B cell (primary cell): Measurements from ENCODE around the gene CRP. TPM values are rescaled to one million over a fixed set of nuclear protein-coding genes. Genes with fewer than 3 reads are reported as not detected.
"Not testable (repeated sequence)": the region's sequence is repeated elsewhere in the genome, so short reads cannot be mapped to it uniquely, and the experiment has no call there.

Experiments used
- ATAC-seq: fragments of 200-7000 bp; cut with Tn5 transposase; one replicate; pipeline ENCODE4 v1.10.0; 2021; ENCODE audit warnings: low read depth, mild to moderate bottlenecking, moderate number of reproducible peaks, moderate library complexity
- CTCF ChIA-PET: fragments of 350-600 bp; sonication (Branson Sonifier 250); formaldehyde crosslinking; loops from one replicate; lab custom pipeline; 2021; ENCODE audit warnings: antibody characterized with exemption, inconsistent platforms; lab: Charles Lee
- POLR2A ChIA-PET: fragments of 350-600 bp; sonication (Branson Sonifier 250); formaldehyde crosslinking; loops from one replicate; lab custom pipeline; 2021; ENCODE audit warnings: antibody characterized with exemption; lab: Charles Lee
- DNase-seq: peaks from one replicate; pipeline ENCODE4 v3.0.0; 2013
- H2AFZ ChIP-seq: 2 replicates; pipeline ENCODE4 v1.6.1; 2012; ENCODE audit warnings: mild to moderate bottlenecking, low read depth, low read length; ENCODE audit not compliant: insufficient read depth, poor library complexity, severe bottlenecking
- H3K27ac ChIP-seq, 2 donors: 1 replicate in 1 of 2; 2 replicates in 1 of 2; pipeline ENCODE4 v1.5.1; 2012 to 2013; ENCODE audit warnings: low read length in 2 of 2, mild to moderate bottlenecking in 2 of 2, moderate library complexity in 1 of 2
- H3K27me3 ChIP-seq, 4 experiments: fragments of 200-600 bp in 1 of 4; sonication (generic) in 1 of 4; replicated peaks in 1 of 4; 1 replicate in 2 of 4; 2 replicates in 2 of 4; pipeline versions ENCODE4 v1.6.1 to v1.7.0; 2013 to 2016; ENCODE audit warnings: low read length in 3 of 4, mild to moderate bottlenecking in 2 of 4, mixed read lengths in 1 of 4, moderate library complexity in 1 of 4; ENCODE audit not compliant: insufficient read depth in 4 of 4, control insufficient read depth in 3 of 4; ENCODE audit errors: control extremely low read depth in 1 of 4
- H3K36me3 ChIP-seq, 2 experiments: replicated peaks in 1 of 2; 1 replicate in 1 of 2; 2 replicates in 1 of 2; pipeline versions ENCODE4 v1.6.1 to v1.7.1; 2013; ENCODE audit warnings: low read length in 1 of 2; ENCODE audit not compliant: insufficient read depth in 2 of 2, control insufficient read depth in 1 of 2; ENCODE audit errors: control extremely low read depth in 1 of 2, extremely low read depth in 1 of 2
- H3K4me1 ChIP-seq, 2 donors: fragments of 200-600 bp in 1 of 2; sonication (generic) in 1 of 2; 1 replicate in 1 of 2; 2 replicates in 1 of 2; pipeline versions ENCODE4 v1.5.1 to v1.6.1; 2013 to 2017; ENCODE audit warnings: low read length in 2 of 2; ENCODE audit not compliant: control insufficient read depth in 2 of 2, insufficient read depth in 2 of 2
- H3K4me2 ChIP-seq: replicated peaks from 2 replicates; pipeline ENCODE3; 2012; ENCODE audit warnings: mild to moderate bottlenecking, low read depth, low read length; ENCODE audit not compliant: poor library complexity, severe bottlenecking
- H3K4me3 ChIP-seq, 5 experiments: fragments of 200-600 bp in 1 of 5; sonication (generic) in 1 of 5; 1 replicate in 3 of 5; 2 replicates in 2 of 5; pipeline versions ENCODE4 v1.5.1 to v1.7.0; 2011 to 2016; ENCODE audit warnings: low read length in 4 of 5, mild to moderate bottlenecking in 4 of 5, low read depth in 2 of 5, control low read depth in 1 of 5, moderate library complexity in 1 of 5; ENCODE audit not compliant: insufficient read depth in 1 of 5; ENCODE audit errors: control extremely low read depth in 1 of 5, extremely low read depth in 1 of 5
- H3K79me2 ChIP-seq: fragments of 200-600 bp; sonication (generic); one replicate; pipeline ENCODE4 v1.6.0; 2016; ENCODE audit warnings: low read length; ENCODE audit not compliant: control insufficient read depth, insufficient read depth
- H3K9ac ChIP-seq: fragments of 200-600 bp; sonication (generic); 2 replicates; pipeline ENCODE4 v1.6.1; 2017; ENCODE audit warnings: mild to moderate bottlenecking, low read length, moderate library complexity
- H3K9me3 ChIP-seq, 3 donors: one replicate each; pipeline versions ENCODE4 v1.6.1 to v1.7.1; 2013; ENCODE audit warnings: low read length in 2 of 3; ENCODE audit not compliant: control insufficient read depth in 2 of 3, insufficient read depth in 1 of 3; ENCODE audit errors: control extremely low read depth in 1 of 3
- H4K20me1 ChIP-seq: 2 replicates; pipeline ENCODE4 v1.6.0; 2012; ENCODE audit warnings: mild to moderate bottlenecking, low read length; ENCODE audit not compliant: insufficient read depth, control insufficient read depth, poor library complexity, severe bottlenecking
- H3K27ac Mint-ChIP-seq: one replicate; pipeline ENCODE4 v1.8.0; 2021; ENCODE audit warnings: mixed read lengths
- H3K27me3 Mint-ChIP-seq: one replicate; pipeline ENCODE4 v1.8.0; 2021; ENCODE audit warnings: mixed read lengths
- H3K4me1 Mint-ChIP-seq: one replicate; pipeline ENCODE4 v1.8.0; 2021; ENCODE audit warnings: mixed read lengths
- H3K4me3 Mint-ChIP-seq: one replicate; pipeline ENCODE4 v1.8.0; 2021; ENCODE audit warnings: mixed read lengths
- H3K9me3 Mint-ChIP-seq: one replicate; pipeline ENCODE4 v1.8.0; 2022; ENCODE audit warnings: mixed read lengths; ENCODE audit not compliant: insufficient read depth
- EZH2 ChIP-seq: IDR thresholded peaks from 2 replicates; pipeline ENCODE4 v1.6.1; 2012; ENCODE audit warnings: borderline replicate concordance, low read depth, mild to moderate bottlenecking, moderate library complexity, low read length; ENCODE audit not compliant: insufficient read depth, poor library complexity, severe bottlenecking
- WGBS: methylation state at CpG from one replicate; pipeline ENCODE4 v1.1.5; 2013; ENCODE audit warnings: missing lambda C conversion rate; ENCODE audit not compliant: insufficient coverage; 5-methylcytosine and 5-hydroxymethylcytosine counted together
- intact Hi-C: fragments of 100-400 bp; cut with micrococcal nuclease; formaldehyde crosslinking; loops from one replicate; pipeline ENCODE4 v1.10.0; 2022
- polyA plus RNA-seq: library from polyadenylated mRNA; depleted of rRNA; stranded (reverse); fragments of >200 nt; gene quantifications from 2 replicates; pipeline ENCODE4 v1.2.3, GENCODE V29; 2012
- total RNA-seq, 2 donors: library from RNA; stranded (reverse); fragments of 120-200 nt in 1 of 2; gene quantifications; 1 replicate in 1 of 2; 2 replicates in 1 of 2; pipeline versions ENCODE4 v1.2.3 to v1.2.4, GENCODE V29; 2013 to 2022
- TF ChIP-seq, protein P1 (sequence below): fragments of 200-600 bp; IDR thresholded peaks from one replicate; pipeline ENCODE4 v1.8.0; 2022; ENCODE audit warnings: antibody characterized with exemption, mild to moderate bottlenecking

CRP gene
- total and polyA plus RNA-seq, 2 donors (not counting 1 experiment from before 2014, with no cell fraction given), result not detected

DNA sequence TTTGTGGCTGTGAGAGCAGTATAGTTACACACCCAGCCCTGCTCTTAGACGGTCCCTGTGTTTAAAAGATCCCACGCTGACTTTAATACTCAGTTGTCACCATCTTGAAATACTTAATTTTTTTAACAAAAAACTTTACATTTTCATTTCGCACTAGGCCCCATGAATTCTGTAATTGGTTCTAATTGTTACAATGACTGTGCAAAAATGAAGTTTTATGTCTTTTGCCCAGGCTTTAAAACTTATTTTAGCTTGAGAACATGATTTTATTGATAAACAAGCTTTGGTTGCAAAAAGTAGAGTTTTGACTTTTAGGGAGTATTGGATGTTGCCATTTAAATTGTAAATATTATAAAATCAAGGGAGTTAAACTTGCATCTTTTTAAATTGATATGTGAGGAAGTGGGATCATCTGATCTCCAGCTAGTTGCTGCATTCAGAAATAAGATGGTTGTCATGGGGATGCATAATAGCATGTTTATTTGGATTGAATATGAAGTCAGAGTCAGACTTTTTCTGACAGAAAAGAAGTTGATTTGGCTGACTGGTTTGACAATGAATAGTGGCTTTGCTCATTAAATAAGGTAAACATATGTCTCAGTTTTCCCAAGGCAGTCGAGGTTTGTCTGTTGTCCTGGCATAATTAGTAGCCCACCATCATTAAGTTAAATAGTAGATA is 23.0 kb upstream of the CRP start:
- H3K79me2 ChIP-seq, result no peaks in the 10 kb centered on the region
- no peak overlapping the region for H3K27ac Mint-ChIP-seq
- H3K27ac ChIP-seq, result no peak overlapping the region
- WGBS, result 92% methylated on average over 2 of the region's 4 CpGs
- H3K27me3 Mint-ChIP-seq, result peaks cover 22% of the 10 kb centered on the region
- ATAC-seq, result no peak
- TF ChIP-seq, protein P1, sequence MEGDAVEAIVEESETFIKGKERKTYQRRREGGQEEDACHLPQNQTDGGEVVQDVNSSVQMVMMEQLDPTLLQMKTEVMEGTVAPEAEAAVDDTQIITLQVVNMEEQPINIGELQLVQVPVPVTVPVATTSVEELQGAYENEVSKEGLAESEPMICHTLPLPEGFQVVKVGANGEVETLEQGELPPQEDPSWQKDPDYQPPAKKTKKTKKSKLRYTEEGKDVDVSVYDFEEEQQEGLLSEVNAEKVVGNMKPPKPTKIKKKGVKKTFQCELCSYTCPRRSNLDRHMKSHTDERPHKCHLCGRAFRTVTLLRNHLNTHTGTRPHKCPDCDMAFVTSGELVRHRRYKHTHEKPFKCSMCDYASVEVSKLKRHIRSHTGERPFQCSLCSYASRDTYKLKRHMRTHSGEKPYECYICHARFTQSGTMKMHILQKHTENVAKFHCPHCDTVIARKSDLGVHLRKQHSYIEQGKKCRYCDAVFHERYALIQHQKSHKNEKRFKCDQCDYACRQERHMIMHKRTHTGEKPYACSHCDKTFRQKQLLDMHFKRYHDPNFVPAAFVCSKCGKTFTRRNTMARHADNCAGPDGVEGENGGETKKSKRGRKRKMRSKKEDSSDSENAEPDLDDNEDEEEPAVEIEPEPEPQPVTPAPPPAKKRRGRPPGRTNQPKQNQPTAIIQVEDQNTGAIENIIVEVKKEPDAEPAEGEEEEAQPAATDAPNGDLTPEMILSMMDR, result no peak
- TF ChIP-seq EZH2, result no peak
- H4K20me1 ChIP-seq, result no peaks in the 10 kb centered on the region
- DNase-seq, result no peak
- peaks cover 0 to 2% (median 0%) of the 10 kb centered on the region in 4 experiments for H3K27me3 ChIP-seq
- ChIA-PET POLR2A (no interaction called here), CTCF (no interaction called here)
- peaks cover 7% of the 10 kb centered on the region for H3K9me3 Mint-ChIP-seq
- H3K9ac ChIP-seq, result no peak overlapping the region
- no peaks in the 10 kb centered on the region for H3K4me1 Mint-ChIP-seq
- no peak overlapping the region for H3K4me3 Mint-ChIP-seq
- intact Hi-C loops, result no loop called here
- no peaks in the 10 kb centered on the region for H3K9me3 ChIP-seq
- no peak overlapping the region for H2AFZ ChIP-seq
- no peak overlapping the region for H3K4me2 ChIP-seq
- no peaks in the 10 kb centered on the region for H3K4me1 ChIP-seq
- no peaks in the 10 kb centered on the region for H3K36me3 ChIP-seq
- no peak overlapping the region for H3K4me3 ChIP-seq

- peaks cover 6 to 20% (median 14%) of the 10 kb centered on the region in 3 donors for H3K9me3 ChIP-seq
- peaks cover 33% of the 10 kb centered on the region for H3K27me3 Mint-ChIP-seq
- H3K4me1 Mint-ChIP-seq, H3K27ac ChIP-seq, H3K9me3 Mint-ChIP-seq, H3K27ac Mint-ChIP-seq, H4K20me1 ChIP-seq, CTCF ChIA-PET, H3K4me3 ChIP-seq, ATAC-seq, H3K9ac ChIP-seq, DNase-seq, intact Hi-C loops, H3K79me2 ChIP-seq, H3K4me2 ChIP-seq, POLR2A ChIA-PET, H2AFZ ChIP-seq, H3K36me3 ChIP-seq, H3K4me3 Mint-ChIP-seq, H3K4me1 ChIP-seq, H3K27me3 ChIP-seq: not testable (repeated sequence)
- WGBS, result no CpG with 5 or more reads among the region's 6 CpGs
These were observed 8.8 kb upstream of the CRP start for GRCh38 chr1:159723188-159723587.
